H9 (cell line): ENCODE measurements around the gene PTPRC. TPM values are rescaled to one million over a fixed set of nuclear protein-coding genes. Genes with fewer than 3 reads are reported as not detected.

Experiments
- DNase-seq: peaks from one replicate; pipeline ENCODE4 v3.0.0-alpha.2; 2017
- H2AFZ ChIP-seq: one replicate; pipeline ENCODE4 v1.6.1; 2013; ENCODE audit warnings: mild to moderate bottlenecking, low read length, control low read depth, moderate library complexity
- H2AK5ac ChIP-seq: 2 replicates; pipeline ENCODE4 v1.6.1; 2013; ENCODE audit warnings: low read length, control low read depth, mixed read lengths; ENCODE audit not compliant: insufficient read length
- H2BK120ac ChIP-seq: one replicate; pipeline ENCODE4 v1.6.1; 2013; ENCODE audit warnings: low read depth, mild to moderate bottlenecking, low read length, control low read depth, inconsistent platforms; ENCODE audit not compliant: poor library complexity, severe bottlenecking
- H2BK12ac ChIP-seq: 2 replicates; pipeline ENCODE4 v1.6.1; 2013; ENCODE audit warnings: low read length, control low read depth, mixed read lengths, low read depth; ENCODE audit not compliant: insufficient read length
- H2BK15ac ChIP-seq: 2 replicates; pipeline ENCODE4 v1.6.1; 2013; ENCODE audit warnings: low read depth, low read length, control low read depth
- H2BK20ac ChIP-seq: one replicate; pipeline ENCODE4 v1.6.1; 2013; ENCODE audit warnings: low read depth, mild to moderate bottlenecking, low read length, control low read depth, inconsistent platforms; ENCODE audit not compliant: poor library complexity, severe bottlenecking
- H2BK5ac ChIP-seq: 2 replicates; pipeline ENCODE4 v1.6.1; 2013; ENCODE audit warnings: low read length, control low read depth, mixed read lengths; ENCODE audit not compliant: insufficient read length
- H3K14ac ChIP-seq: 2 replicates; pipeline ENCODE4 v1.6.1; 2013; ENCODE audit warnings: low read length, control low read depth; ENCODE audit not compliant: insufficient read depth
- H3K18ac ChIP-seq: 2 replicates; pipeline ENCODE4 v1.6.1; 2013; ENCODE audit warnings: low read depth, mild to moderate bottlenecking, mixed read lengths, low read length, control low read depth; ENCODE audit not compliant: insufficient read length
- H3K23ac ChIP-seq: 2 replicates; pipeline ENCODE4 v1.6.1; 2013; ENCODE audit warnings: low read length, control low read depth, mixed read lengths, low read depth; ENCODE audit not compliant: insufficient read length
- H3K23me2 ChIP-seq: 2 replicates; pipeline ENCODE4 v1.6.1; 2013; ENCODE audit warnings: low read depth, mild to moderate bottlenecking, mixed read lengths, low read length, control low read depth; ENCODE audit not compliant: insufficient read length, poor library complexity, severe bottlenecking
- H3K27ac ChIP-seq: 2 replicates; pipeline ENCODE4 v1.5.1; 2013; ENCODE audit warnings: low read length, control low read depth, mixed read lengths, low read depth; ENCODE audit not compliant: insufficient read length
- H3K27me3 ChIP-seq: 2 replicates; pipeline ENCODE4 v1.6.1; 2013; ENCODE audit warnings: low read length, control low read depth, inconsistent platforms; ENCODE audit not compliant: insufficient read depth
- H3K4ac ChIP-seq: 2 replicates; pipeline ENCODE4 v1.6.1; 2013; ENCODE audit warnings: low read depth, mild to moderate bottlenecking, control low read depth, inconsistent platforms, low read length, moderate library complexity
- H3K4me1 ChIP-seq: 2 replicates; pipeline ENCODE4 v1.6.1; 2013; ENCODE audit warnings: low read length, control low read depth, inconsistent platforms; ENCODE audit not compliant: insufficient read depth
- H3K4me2 ChIP-seq: 2 replicates; pipeline ENCODE4 v1.6.1; 2013; ENCODE audit warnings: low read length, control low read depth, mixed read lengths; ENCODE audit not compliant: insufficient read length, insufficient read depth
- H3K56ac ChIP-seq: 2 replicates; pipeline ENCODE4 v1.6.1; 2013; ENCODE audit warnings: low read depth, mild to moderate bottlenecking, mixed read lengths, low read length, control low read depth; ENCODE audit not compliant: insufficient read length
- H3K79me1 ChIP-seq: 2 replicates; pipeline ENCODE4 v1.6.1; 2013; ENCODE audit warnings: low read depth, mild to moderate bottlenecking, moderate library complexity, low read length, control low read depth, inconsistent platforms; ENCODE audit not compliant: insufficient read depth, poor library complexity, severe bottlenecking
- H3K79me2 ChIP-seq: 2 replicates; pipeline ENCODE4 v1.6.1; 2013; ENCODE audit warnings: low read length, control low read depth, inconsistent platforms; ENCODE audit not compliant: insufficient read depth
- H3K9ac ChIP-seq: 2 replicates; pipeline ENCODE4 v1.6.1; 2013; ENCODE audit warnings: low read length, control low read depth, mixed read lengths; ENCODE audit not compliant: insufficient read length; ENCODE audit errors: extremely low read depth
- H3K9me3 ChIP-seq: one replicate; pipeline ENCODE4 v1.6.1; 2013; ENCODE audit warnings: low read depth, low read length, inconsistent platforms; ENCODE audit not compliant: control insufficient read depth
- H3T11ph ChIP-seq: one replicate; pipeline ENCODE4 v1.6.1; 2013; ENCODE audit warnings: mild to moderate bottlenecking, low read length, control low read depth, inconsistent platforms
- H4K20me1 ChIP-seq: one replicate; pipeline ENCODE4 v1.6.1; 2013; ENCODE audit not compliant: control insufficient read depth, insufficient read length, insufficient read depth
- H4K5ac ChIP-seq: 2 replicates; pipeline ENCODE4 v1.6.1; 2013; ENCODE audit warnings: low read depth, mild to moderate bottlenecking, mixed read lengths, low read length, control low read depth; ENCODE audit not compliant: insufficient read length
- H4K8ac ChIP-seq: replicated peaks from 2 replicates; pipeline ENCODE4 v1.6.1; 2013; ENCODE audit warnings: low read length, control low read depth, mixed read lengths, low read depth; ENCODE audit not compliant: insufficient read length
- H4K91ac ChIP-seq: 2 replicates; pipeline ENCODE4 v1.6.1; 2013; ENCODE audit warnings: low read depth, mild to moderate bottlenecking, moderate library complexity, mixed read lengths, low read length, control low read depth; ENCODE audit not compliant: insufficient read length
- H3K27ac Mint-ChIP-seq, 3 experiments: 2 replicates in 2 of 3; 3 replicates in 1 of 3; pipeline ENCODE4 v1.8.0; 2020 to 2021; ENCODE audit warnings: mixed read lengths in 3 of 3, mild to moderate bottlenecking in 1 of 3, moderate library complexity in 1 of 3
- H3K27me3 Mint-ChIP-seq: 2 replicates; pipeline ENCODE4 v1.8.0; 2021; ENCODE audit warnings: low read depth, mild to moderate bottlenecking, moderate library complexity, mixed read lengths
- H3K36me3 Mint-ChIP-seq, 3 experiments: 2 replicates in 2 of 3; 3 replicates in 1 of 3; pipeline ENCODE4 v1.8.0; 2020 to 2021; ENCODE audit warnings: low read depth in 3 of 3, mixed read lengths in 3 of 3; ENCODE audit not compliant: insufficient read depth in 1 of 3
- H3K4me1 Mint-ChIP-seq, 2 experiments: 2 replicates each; pipeline ENCODE4 v1.8.0; 2020; ENCODE audit warnings: mixed read lengths in 2 of 2
- H3K4me3 Mint-ChIP-seq, 2 experiments: 2 replicates in 1 of 2; 3 replicates in 1 of 2; pipeline ENCODE4 v1.8.0; 2020 to 2021; ENCODE audit warnings: mild to moderate bottlenecking in 2 of 2, mixed read lengths in 2 of 2, moderate library complexity in 1 of 2
- H3K9me3 Mint-ChIP-seq, 2 experiments: 2 replicates in 1 of 2; 3 replicates in 1 of 2; pipeline ENCODE4 v1.8.0; 2020; ENCODE audit warnings: mild to moderate bottlenecking in 2 of 2, mixed read lengths in 2 of 2, moderate library complexity in 1 of 2
- CTCF ChIP-seq: fragments of 200-600 bp; sonication (generic); conservative IDR thresholded peaks from 3 replicates; pipeline ENCODE4 v1.8.0; 2021; ENCODE audit warnings: antibody characterized with exemption, mild to moderate bottlenecking
- WGBS: extraction: QIAGEN DNeasy Blood & Tissue Kit; methylation state at CpG from one replicate; pipeline ENCODE4 v1.1.7; 2013; ENCODE audit warnings: missing lambda C conversion rate, low lambda C conversion rate, mixed read lengths; ENCODE audit not compliant: insufficient read length; ENCODE audit errors: extremely low coverage; 5-methylcytosine and 5-hydroxymethylcytosine counted together
- total RNA-seq: library from RNA; stranded (reverse); gene quantifications from 2 replicates; pipeline ENCODE4 v1.2.1, GENCODE V29; 2021

Gene PTPRC
- total RNA-seq, 1 experiment from 2014 or later = not detected

GRCh38 chr1:198775606-198776005, 136.8 kb downstream of the PTPRC start:
- no peak for TF ChIP-seq CTCF
- Histone ChIP-seq H2BK15ac (no peak overlapping the region; the same call in 1 of the 2 replicates), H4K91ac (no peak overlapping the region), H3K23ac (no peak overlapping the region), H4K20me1 (no peaks in the 10 kb centered on the region), H4K8ac (no peak overlapping the region), H4K5ac (no peak overlapping the region), H2AFZ (peak overlapping the region; percentile 62), H3T11ph (no peak overlapping the region), H2BK12ac (no peak overlapping the region), H3K27me3 (no peaks in the 10 kb centered on the region), H3K23me2 (no peaks in the 10 kb centered on the region), H3K79me1 (no peaks in the 10 kb centered on the region), H2AK5ac (no peak overlapping the region), H3K18ac (no peak overlapping the region), H2BK120ac (no peak overlapping the region), H3K14ac (no peak overlapping the region), H2BK5ac (no peak overlapping the region), H3K4me2 (no peak overlapping the region), H2BK20ac (no peak overlapping the region), H3K79me2 (no peaks in the 10 kb centered on the region), H3K4me1 (no peaks in the 10 kb centered on the region), H3K9me3 (no peaks in the 10 kb centered on the region), H3K27ac (no peak overlapping the region), H3K4ac (no peak overlapping the region), H3K56ac (no peak overlapping the region), H3K9ac (no peak overlapping the region)
- Mint-ChIP-seq H3K9me3 (no peaks in the 10 kb centered on the region), H3K36me3 (no peaks in the 10 kb centered on the region), H3K4me3 (no peak overlapping the region), H3K27me3 (no peaks in the 10 kb centered on the region), H3K27ac (no peak overlapping the region), H3K4me1 (peaks cover 10% of the 10 kb centered on the region in 2 experiments)
- no peak for DNase-seq
- no CpG with 5 or more reads among the region's 6 CpGs for WGBS
